GM12878 (cell line): ENCODE measurements around the gene SLFN13. TPM values are rescaled to one million over a fixed set of nuclear protein-coding genes. Genes with fewer than 3 reads are reported as not detected.

ENCODE experiments used
- CHD1 ChIP-seq: IDR thresholded peaks from 2 replicates; pipeline ENCODE4 v1.6.1; 2012; ENCODE audit warnings: low read depth, low read length, improper control_type of control experiment
- E4F1 ChIP-seq: fragments of 450-650 bp; IDR thresholded peaks from 2 replicates; pipeline ENCODE4 v1.6.1; 2018; ENCODE audit warnings: borderline replicate concordance, mild to moderate bottlenecking; ENCODE audit not compliant: partially characterized antibody
- EGR1 ChIP-seq, 2 experiments: IDR thresholded peaks; 1 replicate in 1 of 2; 2 replicates in 1 of 2; pipeline ENCODE4 v1.6.1; 2011 to 2012; ENCODE audit warnings: low read depth in 2 of 2, low read length in 2 of 2, borderline replicate concordance in 1 of 2, mild to moderate bottlenecking in 1 of 2, moderate library complexity in 1 of 2
- FOXM1 ChIP-seq: IDR thresholded peaks from 2 replicates; pipeline ENCODE4 v1.6.1; 2012; ENCODE audit warnings: low read depth, mild to moderate bottlenecking, inconsistent platforms, low read length, moderate library complexity
- HDAC2 ChIP-seq: fragments of 200-600 bp; sonication (generic); IDR thresholded peaks from 2 replicates; pipeline ENCODE4 v1.6.1; 2017
- KAT2A ChIP-seq: conservative IDR thresholded peaks from 2 replicates; pipeline ENCODE4 v1.6.1; 2011; ENCODE audit warnings: low read depth, low read length; ENCODE audit not compliant: control insufficient read depth
- MLLT1 ChIP-seq: fragments of 450-650 bp; IDR thresholded peaks from 2 replicates; pipeline ENCODE4 v1.6.1; 2016; ENCODE audit warnings: mild to moderate bottlenecking
- PRDM15 ChIP-seq: fragments of 450-650 bp; formaldehyde crosslinking; IDR thresholded peaks from 2 replicates; pipeline ENCODE4 v1.4.0; 2020; ENCODE audit warnings: mild to moderate bottlenecking, moderate library complexity
- SKIL ChIP-seq: fragments of 450-650 bp; IDR thresholded peaks from 2 replicates; pipeline ENCODE4 v1.6.1; 2017; ENCODE audit warnings: mild to moderate bottlenecking, low read depth, inconsistent platforms; ENCODE audit not compliant: poor library complexity, severe bottlenecking
- SP1 ChIP-seq: IDR thresholded peaks from one replicate; pipeline ENCODE4 v1.6.1; 2011; ENCODE audit warnings: low read depth, low read length
- TARDBP ChIP-seq: IDR thresholded peaks from 2 replicates; pipeline ENCODE4 v1.6.1; 2016; ENCODE audit warnings: borderline replicate concordance
- ZNF687 ChIP-seq: fragments of 450-650 bp; IDR thresholded peaks from 2 replicates; pipeline ENCODE4 v1.6.1; 2017; ENCODE audit warnings: mild to moderate bottlenecking, moderate library complexity
- polyA plus RNA-seq, 11 experiments: library from polyadenylated mRNA; depleted of rRNA in 4 of 11; unstranded in 6 of 11; stranded (reverse) in 5 of 11; fragments of >200 nt; fragmentation: Nextera tagmentation in 4 of 11; fragmentation: Illumina TruSeq in 1 of 11; extraction: Ambion mirVana in 4 of 11; extraction: Trizol in 1 of 11; gene quantifications; 1 replicate in 1 of 11; 2 replicates in 10 of 11; pipeline versions ENCODE4 v1.2.1 to v1.2.3, GENCODE V29; 2011 to 2016; ENCODE audit warnings: inconsistent platforms in 2 of 11, missing spikeins in 2 of 11, low read depth in 1 of 11
- total RNA-seq, 4 experiments: library from RNA; depleted of rRNA in 3 of 4; stranded (reverse); fragments of >200 nt in 3 of 4; fragmentation: Illumina TruSeq in 1 of 4; extraction: Trizol in 1 of 4; gene quantifications; 2 replicates each; pipeline versions ENCODE4 v1.2.1 to v1.2.3, GENCODE V29; 2013 to 2021
- TF ChIP-seq, protein P1 (sequence below): IDR thresholded peaks from 2 replicates; pipeline ENCODE4 v1.6.1; 2011; ENCODE audit warnings: borderline replicate concordance, low read depth, mild to moderate bottlenecking, moderate library complexity, mixed read lengths, low read length; ENCODE audit not compliant: insufficient read depth; ENCODE audit errors: extremely low read length

Gene SLFN13
- total and polyA plus RNA-seq, 10 of the 15 experiments (the other 5 are each of a cell fraction or from before 2014, with no cell fraction given), result 12.4 to 82.4 (median 61.9) TPM

DNA sequence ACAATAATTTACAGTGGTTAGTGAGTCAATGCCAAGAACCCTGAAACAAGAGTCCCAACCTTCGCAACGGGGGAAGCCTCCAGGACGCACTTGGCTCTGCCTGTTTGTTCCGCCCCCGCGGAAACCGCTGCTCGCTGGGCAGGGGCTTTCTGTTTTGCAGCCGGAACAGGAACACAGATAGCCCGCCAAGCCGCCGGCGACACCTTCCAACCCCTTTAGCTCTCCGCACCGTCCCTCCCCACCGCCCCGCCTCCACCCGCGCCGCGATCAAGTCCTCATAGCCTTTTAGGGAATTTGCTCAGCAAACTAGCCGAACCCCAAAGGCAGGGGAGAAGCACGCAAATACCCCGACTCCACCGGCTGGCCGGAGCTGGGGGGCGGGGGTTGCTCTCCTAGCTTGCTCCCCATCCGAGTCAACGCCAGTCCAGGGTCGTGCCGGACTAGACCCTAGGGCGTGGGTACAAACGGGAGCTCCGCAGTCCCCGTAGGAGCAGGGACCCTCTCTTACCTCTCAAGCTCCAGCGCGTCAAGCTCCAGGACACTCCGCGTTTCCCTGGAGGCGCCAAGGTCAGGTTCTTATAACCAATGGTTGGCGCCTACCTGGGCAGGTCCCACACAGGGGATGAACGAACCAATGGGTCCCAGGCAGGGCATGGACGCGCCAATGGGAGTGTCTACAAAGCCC, at the start of gene SLFN13 (continued):
- TF ChIP-seq SKIL, result peak; percentile 59
- no peak for TF ChIP-seq KAT2A
- no peak for TF ChIP-seq PRDM15 (CRISPR knock-in tag)
- peak; percentile 80 for TF ChIP-seq ZNF687
- no peak; the same call in 1 of the 2 replicates for TF ChIP-seq FOXM1
- peak; percentile 36 to 99 for TF ChIP-seq EGR1 (IDR thresholded peaks at IDR 0.05; ENCODE audit: borderline replicate concordance in 1 of 2, low read depth in 2 of 2, low read length in 2 of 2)
- no peak for TF ChIP-seq HDAC2
- peak; percentile 58 for TF ChIP-seq SP1
- no peak for TF ChIP-seq E4F1
- TF ChIP-seq MLLT1, result no peak
- TF ChIP-seq TARDBP, result no peak
- TF ChIP-seq CHD1, result no peak
- TF ChIP-seq, protein P1, sequence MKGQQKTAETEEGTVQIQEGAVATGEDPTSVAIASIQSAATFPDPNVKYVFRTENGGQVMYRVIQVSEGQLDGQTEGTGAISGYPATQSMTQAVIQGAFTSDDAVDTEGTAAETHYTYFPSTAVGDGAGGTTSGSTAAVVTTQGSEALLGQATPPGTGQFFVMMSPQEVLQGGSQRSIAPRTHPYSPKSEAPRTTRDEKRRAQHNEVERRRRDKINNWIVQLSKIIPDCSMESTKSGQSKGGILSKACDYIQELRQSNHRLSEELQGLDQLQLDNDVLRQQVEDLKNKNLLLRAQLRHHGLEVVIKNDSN, result no peak
